ENCODE measurements around the gene UBTD2. TPM values are rescaled to one million over a fixed set of nuclear protein-coding genes. Genes with fewer than 3 reads are reported as not detected.
A peak's percentile ranks its signal among the peaks of the same experiment; 100 is the strongest.

The UBTD2 gene
- polyA plus RNA-seq, 3 donors: 2.3 to 3.2 (median 2.6) TPM

GRCh38 chr5:172219296-172219695, 64.3 kb downstream of the UBTD2 start:
- Histone ChIP-seq H3K4me3 (replicated peaks in 1 of 3; ENCODE audit: low read depth in 2 of 3, low read length in 3 of 3) (no peak overlapping the region), H3K79me2 (ENCODE audit: insufficient read depth, low read length) (no peaks in the 10 kb centered on the region), H3K4me2 (replicated peaks; ENCODE audit: extremely low read depth, low read length, poor library complexity, severe bottlenecking) (no peak overlapping the region), H3K9ac (ENCODE audit: insufficient read depth, low read length, poor library complexity, severe bottlenecking) (no peak overlapping the region), H3K36me3 (replicated peaks in 1 of 2; ENCODE audit: control insufficient read depth in 1 of 2, insufficient read depth in 2 of 2, low read length in 2 of 2) (peaks cover 0 to 36% of the 10 kb centered on the region in 2 donors), H3K9me3 (replicated peaks in 1 of 2; ENCODE audit: control insufficient read depth in 1 of 2, insufficient read depth in 1 of 2, low read length in 2 of 2) (no peaks in the 10 kb centered on the region), H3K4me1 (ENCODE audit: control insufficient read depth in 1 of 2, insufficient read depth in 2 of 2, low read length in 2 of 2) (no peaks in the 10 kb centered on the region), H4K20me1 (ENCODE audit: insufficient read depth, low read length) (no peaks in the 10 kb centered on the region), H3K27me3 (ENCODE audit: control insufficient read depth in 2 of 2, insufficient read depth in 2 of 2, low read length in 2 of 2) (no peaks in the 10 kb centered on the region), H3K27ac (ENCODE audit: low read depth in 1 of 2, low read length in 2 of 2) (no peak overlapping the region), H2AFZ (ENCODE audit: insufficient read depth, low read depth, low read length, poor library complexity, severe bottlenecking) (no peak overlapping the region)
- no peaks in the 10 kb centered on the region for H3K27me3 Mint-ChIP-seq (ENCODE audit: low read depth in 3 of 3)
- peaks cover 0 to 8% (median 2%) of the 10 kb centered on the region in 7 donors for H3K9me3 Mint-ChIP-seq
- no CpG with 5 or more reads among the region's 2 CpGs for WGBS (ENCODE audit: insufficient coverage)
- H3K4me1 Mint-ChIP-seq: peaks cover 2% of the 10 kb centered on the region
- H3K27ac Mint-ChIP-seq: peak overlapping the region in 1 of 7 donors; percentile 10
- no peak overlapping the region for H3K4me3 Mint-ChIP-seq
- intact Hi-C loops (cut with micrococcal nuclease): loop anchor here in 1 of 2 donors (10.0 kb wide), 1 partner anchor 1434 kb away; the partner anchor contains the start of gene GABRP
- TF ChIP-seq CTCF (IDR thresholded peaks at IDR 0.05): no peak
- DNase-seq: no peak
- peaks cover 46 to 48% of the 10 kb centered on the region in 2 donors for H3K36me3 Mint-ChIP-seq

- H3K27ac ChIP-seq (ENCODE audit: low read depth in 1 of 2, low read length in 2 of 2): no peak overlapping the region
- H3K36me3 Mint-ChIP-seq: peaks cover 44 to 55% of the 10 kb centered on the region in 2 donors
Measured at GRCh38 chr5:172216345-172216744, 67.2 kb downstream of the UBTD2 start.

More at GRCh38 chr5:172216345-172216744, 67.2 kb downstream of the UBTD2 start:
- Mint-ChIP-seq H3K4me1 (peaks cover 2% of the 10 kb centered on the region), H3K27me3 (ENCODE audit: low read depth in 3 of 3) (no peaks in the 10 kb centered on the region), H3K27ac (peak overlapping the region in 1 of 7 donors; percentile 59), H3K4me3 (no peak overlapping the region), H3K9me3 (peaks cover 0 to 8% (median 2%) of the 10 kb centered on the region in 7 donors)
- intact Hi-C loops (cut with micrococcal nuclease): loop anchor here in 1 of 2 donors (10.0 kb wide), 1 partner anchor 1432 kb away; the partner anchor contains the start of gene GABRP
- Histone ChIP-seq H4K20me1 (ENCODE audit: insufficient read depth, low read length) (no peaks in the 10 kb centered on the region), H3K4me2 (replicated peaks; ENCODE audit: extremely low read depth, low read length, poor library complexity, severe bottlenecking) (no peak overlapping the region), H3K79me2 (ENCODE audit: insufficient read depth, low read length) (no peaks in the 10 kb centered on the region), H3K9ac (ENCODE audit: insufficient read depth, low read length, poor library complexity, severe bottlenecking) (no peak overlapping the region), H3K4me1 (ENCODE audit: control insufficient read depth in 1 of 2, insufficient read depth in 2 of 2, low read length in 2 of 2) (no peaks in the 10 kb centered on the region), H3K27me3 (ENCODE audit: control insufficient read depth in 2 of 2, insufficient read depth in 2 of 2, low read length in 2 of 2) (no peaks in the 10 kb centered on the region), H3K36me3 (replicated peaks in 1 of 2; ENCODE audit: control insufficient read depth in 1 of 2, insufficient read depth in 2 of 2, low read length in 2 of 2) (peaks cover 7 to 50% of the 10 kb centered on the region in 2 donors), H3K4me3 (replicated peaks in 1 of 3; ENCODE audit: low read depth in 2 of 3, low read length in 3 of 3) (no peak overlapping the region), H3K9me3 (replicated peaks in 1 of 2; ENCODE audit: control insufficient read depth in 1 of 2, insufficient read depth in 1 of 2, low read length in 2 of 2) (no peaks in the 10 kb centered on the region), H2AFZ (ENCODE audit: insufficient read depth, low read depth, low read length, poor library complexity, severe bottlenecking) (no peak overlapping the region)
- 100% methylated on average over 2 of the region's 3 CpGs for WGBS (ENCODE audit: insufficient coverage)
- TF ChIP-seq CTCF (IDR thresholded peaks at IDR 0.05): no peak
- peak in 1 of 3 donors; percentile 17 for DNase-seq

Data from CD14-positive monocyte (primary cell).